Measurements from ENCODE around the gene TPD52L2. TPM values are rescaled to one million over a fixed set of nuclear protein-coding genes. Genes with fewer than 3 reads are reported as not detected.
"Not testable (repeated sequence)": the region's sequence is repeated elsewhere in the genome, so short reads cannot be mapped to it uniquely, and the experiment has no call there.

TPD52L2 gene
- polyA plus RNA-seq, 2 donors: 82.0 to 107 TPM

DNA sequence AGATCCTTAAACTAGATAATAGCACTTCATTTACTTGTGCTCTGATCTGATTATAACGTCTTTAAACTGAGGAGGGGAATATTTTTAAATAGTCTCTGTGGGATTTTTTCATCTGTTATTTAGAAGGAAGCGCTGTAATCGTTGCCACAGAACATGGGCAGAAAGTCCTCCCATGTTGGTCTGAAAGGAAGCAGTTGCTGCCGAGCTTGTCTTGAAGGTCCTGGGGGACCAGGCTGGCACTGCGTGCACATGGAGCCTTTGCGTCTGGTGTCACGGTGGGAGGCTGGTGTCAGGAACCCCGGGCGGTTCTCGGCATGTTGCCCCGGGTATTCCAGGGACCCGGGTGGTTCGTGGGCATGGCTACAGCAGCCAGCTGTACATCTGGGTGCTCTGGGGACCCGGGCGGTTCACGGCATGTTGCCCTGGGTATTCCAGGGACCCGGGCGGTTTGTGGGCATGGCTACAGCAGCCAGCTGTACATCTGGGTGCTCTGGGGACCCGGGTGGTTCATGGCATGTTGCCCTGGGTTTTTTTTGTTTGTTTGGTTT, 11.5 kb downstream of the TPD52L2 start:
- H3K36me3 ChIP-seq (ENCODE audit: control insufficient read depth in 2 of 2, insufficient read depth in 2 of 2, low read length in 1 of 2): peaks cover 7 to 44% of the 10 kb centered on the region in 2 donors
- H3K27ac ChIP-seq (ENCODE audit: low read depth in 2 of 2, low read length in 1 of 2): no peak overlapping the region
- H3K9me3 ChIP-seq (ENCODE audit: control insufficient read depth in 2 of 2, insufficient read depth in 1 of 2, low read depth in 1 of 2, low read length in 1 of 2): no peaks in the 10 kb centered on the region
- WGBS, 2 donors: 92 to 93% methylated on average over 19 of the region's 19 CpGs
- peaks cover 0 to 6% of the 10 kb centered on the region in 2 donors for H3K4me1 ChIP-seq (ENCODE audit: control insufficient read depth in 2 of 2, insufficient read depth in 2 of 2, low read length in 1 of 2)
- no peaks in the 10 kb centered on the region for H3K27me3 ChIP-seq (ENCODE audit: control insufficient read depth in 1 of 2, insufficient read depth in 2 of 2, low read length in 2 of 2)
- H3K4me3 ChIP-seq (ENCODE audit: low read depth in 1 of 2, low read length in 2 of 2): no peak overlapping the region

DNA sequence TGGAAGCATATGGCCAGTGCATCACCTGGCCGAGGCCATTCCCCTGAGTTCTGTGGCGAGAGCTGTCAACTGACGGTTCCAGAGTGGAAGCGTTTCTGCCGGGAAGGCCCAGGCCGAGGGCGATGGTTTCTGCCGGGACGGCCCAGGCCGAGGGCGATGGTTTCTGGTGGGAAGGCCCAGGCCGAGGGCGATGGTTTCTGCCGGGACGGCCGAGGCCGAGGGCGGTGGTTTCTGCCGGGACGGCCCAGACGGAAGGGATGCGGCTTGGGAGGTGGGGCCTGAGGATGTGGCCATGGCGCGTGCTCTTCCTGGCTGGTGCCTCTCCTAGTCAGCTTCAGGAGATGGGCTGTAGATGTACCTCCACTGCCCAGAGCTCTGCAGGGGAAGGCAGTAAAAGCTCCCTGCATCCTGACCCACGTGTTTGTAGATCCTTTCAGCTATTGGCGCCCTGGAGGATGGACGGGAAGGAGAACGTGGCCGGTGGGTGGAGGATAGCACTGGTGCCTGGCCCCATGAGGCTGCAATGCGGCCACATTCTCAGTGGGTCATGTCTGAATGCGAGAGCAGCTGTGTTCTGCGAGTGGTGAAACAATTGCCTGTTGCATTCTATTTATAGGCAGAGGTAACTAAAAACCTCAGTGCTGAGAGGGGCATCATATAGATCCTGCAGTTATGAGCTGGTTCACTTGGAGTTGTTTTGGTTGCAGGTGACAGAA, 12.8 kb downstream of the TPD52L2 start:
- H3K4me1 ChIP-seq (ENCODE audit: control insufficient read depth in 2 of 2, insufficient read depth in 2 of 2, low read length in 1 of 2): peaks cover 0 to 8% of the 10 kb centered on the region in 2 donors
- WGBS, 2 donors: 93 to 94% methylated on average over 32 of the region's 32 CpGs
- H3K9me3 ChIP-seq (ENCODE audit: control insufficient read depth in 2 of 2, insufficient read depth in 1 of 2, low read depth in 1 of 2, low read length in 1 of 2): no peaks in the 10 kb centered on the region
- H3K4me3 ChIP-seq (ENCODE audit: low read depth in 1 of 2, low read length in 2 of 2): no peak overlapping the region
- peaks cover 8 to 52% of the 10 kb centered on the region in 2 donors for H3K36me3 ChIP-seq (ENCODE audit: control insufficient read depth in 2 of 2, insufficient read depth in 2 of 2, low read length in 1 of 2)
- H3K27ac ChIP-seq (ENCODE audit: low read depth in 2 of 2, low read length in 1 of 2): no peak overlapping the region
- no peaks in the 10 kb centered on the region for H3K27me3 ChIP-seq (ENCODE audit: control insufficient read depth in 1 of 2, insufficient read depth in 2 of 2, low read length in 2 of 2)

DNA sequence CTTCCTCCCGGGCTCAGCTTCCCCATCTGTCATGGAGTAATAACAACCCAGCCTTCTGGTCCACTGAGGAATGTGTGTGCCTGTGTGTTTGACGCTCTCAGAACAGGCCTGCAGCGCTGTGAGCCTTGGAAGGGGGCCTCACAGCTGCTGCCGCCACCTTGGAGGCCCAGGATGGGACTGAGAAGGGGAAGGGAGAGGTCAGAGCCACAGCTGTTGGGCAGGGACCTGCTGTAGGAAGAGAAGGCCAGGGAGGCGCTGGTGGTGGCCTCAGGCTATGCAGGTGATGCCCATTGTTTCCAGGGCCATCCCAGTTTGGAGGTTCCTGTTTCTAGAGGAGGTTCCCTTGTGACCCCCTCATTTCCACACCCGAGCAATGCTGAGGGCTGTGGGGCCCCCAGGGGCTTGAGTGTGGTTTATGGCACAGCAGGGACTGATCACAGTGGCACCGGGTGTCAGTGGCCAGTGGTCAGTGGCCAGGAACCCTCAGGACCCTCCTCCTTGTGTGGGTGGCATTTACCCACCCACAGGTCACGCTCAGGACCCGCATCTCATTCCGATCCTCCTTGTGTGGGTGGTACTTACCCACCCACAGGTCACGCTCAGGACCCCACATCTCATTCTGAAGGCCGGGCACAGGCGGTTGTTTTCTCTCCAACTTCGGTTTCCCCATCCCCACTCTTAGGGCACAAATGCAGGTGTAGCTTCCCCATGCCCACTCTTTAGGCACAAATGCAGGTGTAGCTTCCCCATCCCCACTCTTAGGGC, 14.0 kb downstream of the TPD52L2 start:
- peaks cover 0 to 9% of the 10 kb centered on the region in 2 donors for H3K4me1 ChIP-seq (ENCODE audit: control insufficient read depth in 2 of 2, insufficient read depth in 2 of 2, low read length in 1 of 2)
- WGBS, 2 donors: 91% methylated on average over 14 of the region's 14 CpGs

DNA sequence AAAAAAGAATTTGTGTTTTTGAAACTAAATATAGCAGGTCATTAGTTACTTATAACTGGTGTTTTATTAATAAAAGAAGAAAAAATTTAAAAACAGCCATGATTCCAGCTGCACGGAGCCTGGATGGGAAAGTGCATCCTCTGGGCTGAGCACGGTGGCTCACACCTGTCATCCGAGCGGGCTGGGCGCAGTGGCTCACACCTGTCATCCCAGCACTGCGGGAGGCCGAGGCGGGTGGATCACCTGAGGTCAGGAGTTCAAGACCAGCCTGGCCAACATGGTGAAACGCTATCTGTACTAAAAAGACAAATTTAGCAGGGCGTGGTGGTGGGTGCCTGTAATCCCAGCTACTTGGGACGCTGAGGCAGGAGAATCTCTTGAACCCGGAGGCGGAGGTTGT, 15.8 kb downstream of the TPD52L2 start:
- H3K27ac ChIP-seq (ENCODE audit: low read depth in 2 of 2, low read length in 1 of 2); H3K4me3 ChIP-seq (ENCODE audit: low read depth in 1 of 2, low read length in 2 of 2); H3K27me3 ChIP-seq (ENCODE audit: control insufficient read depth in 1 of 2, insufficient read depth in 2 of 2, low read length in 2 of 2); H3K9me3 ChIP-seq (ENCODE audit: control insufficient read depth in 2 of 2, insufficient read depth in 1 of 2, low read depth in 1 of 2, low read length in 1 of 2): not testable (repeated sequence)
- peaks cover 17 to 69% of the 10 kb centered on the region in 2 donors for H3K36me3 ChIP-seq (ENCODE audit: control insufficient read depth in 2 of 2, insufficient read depth in 2 of 2, low read length in 1 of 2)
- peaks cover 0 to 23% of the 10 kb centered on the region in 2 donors for H3K4me1 ChIP-seq (ENCODE audit: control insufficient read depth in 2 of 2, insufficient read depth in 2 of 2, low read length in 1 of 2)
- 89 to 95% methylated on average over 13 of the region's 13 CpGs for WGBS, 2 donors

More for the DNA sequence above, 14.0 kb downstream of the TPD52L2 start:
- H3K9me3 ChIP-seq (ENCODE audit: control insufficient read depth in 2 of 2, insufficient read depth in 1 of 2, low read depth in 1 of 2, low read length in 1 of 2): no peaks in the 10 kb centered on the region
- H3K36me3 ChIP-seq (ENCODE audit: control insufficient read depth in 2 of 2, insufficient read depth in 2 of 2, low read length in 1 of 2): peaks cover 18 to 59% of the 10 kb centered on the region in 2 donors
- no peaks in the 10 kb centered on the region for H3K27me3 ChIP-seq (ENCODE audit: control insufficient read depth in 1 of 2, insufficient read depth in 2 of 2, low read length in 2 of 2)
- H3K4me3 ChIP-seq (ENCODE audit: low read depth in 1 of 2, low read length in 2 of 2): no peak overlapping the region
- H3K27ac ChIP-seq (ENCODE audit: low read depth in 2 of 2, low read length in 1 of 2): no peak overlapping the region

DNA sequence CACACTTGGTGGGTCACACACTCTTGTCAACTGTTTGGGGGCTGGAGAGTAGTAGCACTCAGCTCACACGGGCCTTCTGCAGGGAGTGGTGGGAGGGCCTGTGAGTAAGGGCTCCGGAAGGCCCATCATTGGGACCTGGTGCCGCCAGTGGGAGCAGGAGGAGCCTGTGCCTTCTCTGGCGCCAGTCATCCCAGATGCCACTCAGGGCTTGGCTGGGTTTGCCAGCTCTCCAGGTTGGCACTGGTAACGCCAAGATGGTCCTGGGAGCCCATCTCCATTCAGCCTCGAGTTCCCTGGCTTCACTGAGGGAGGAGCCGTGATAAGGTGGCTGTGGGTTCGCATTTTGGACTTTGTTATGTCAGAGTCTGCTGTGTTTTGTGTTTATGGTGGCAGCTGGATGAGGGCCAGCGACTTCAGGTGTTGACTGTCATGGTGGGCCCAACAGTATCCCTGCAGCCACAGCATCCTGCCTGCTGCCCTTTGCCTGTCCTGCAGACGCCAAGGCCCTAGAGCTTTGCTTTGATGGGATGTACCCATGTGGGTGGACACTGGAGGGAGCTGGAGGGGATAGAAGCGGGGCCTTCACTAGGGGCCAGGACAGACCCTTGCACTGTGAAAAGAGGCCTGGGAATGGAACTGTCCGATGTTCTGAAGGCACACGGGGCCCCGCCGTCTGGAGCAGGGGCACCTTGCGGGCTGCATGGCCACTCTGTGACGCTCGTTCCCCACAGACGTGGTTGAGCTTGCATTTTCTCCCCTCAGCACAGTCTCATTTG, 16.6 kb downstream of the TPD52L2 start:
- Histone ChIP-seq H3K9me3 (ENCODE audit: control insufficient read depth in 2 of 2, insufficient read depth in 1 of 2, low read depth in 1 of 2, low read length in 1 of 2) (no peaks in the 10 kb centered on the region), H3K4me3 (ENCODE audit: low read depth in 1 of 2, low read length in 2 of 2) (no peak overlapping the region), H3K4me1 (ENCODE audit: control insufficient read depth in 2 of 2, insufficient read depth in 2 of 2, low read length in 1 of 2) (peaks cover 0 to 24% of the 10 kb centered on the region in 2 donors), H3K27ac (ENCODE audit: low read depth in 2 of 2, low read length in 1 of 2) (no peak overlapping the region), H3K27me3 (ENCODE audit: control insufficient read depth in 1 of 2, insufficient read depth in 2 of 2, low read length in 2 of 2) (no peaks in the 10 kb centered on the region), H3K36me3 (ENCODE audit: control insufficient read depth in 2 of 2, insufficient read depth in 2 of 2, low read length in 1 of 2) (peaks cover 18 to 70% of the 10 kb centered on the region in 2 donors)
- 82 to 88% methylated on average over 19 of the region's 19 CpGs for WGBS, 2 donors

DNA sequence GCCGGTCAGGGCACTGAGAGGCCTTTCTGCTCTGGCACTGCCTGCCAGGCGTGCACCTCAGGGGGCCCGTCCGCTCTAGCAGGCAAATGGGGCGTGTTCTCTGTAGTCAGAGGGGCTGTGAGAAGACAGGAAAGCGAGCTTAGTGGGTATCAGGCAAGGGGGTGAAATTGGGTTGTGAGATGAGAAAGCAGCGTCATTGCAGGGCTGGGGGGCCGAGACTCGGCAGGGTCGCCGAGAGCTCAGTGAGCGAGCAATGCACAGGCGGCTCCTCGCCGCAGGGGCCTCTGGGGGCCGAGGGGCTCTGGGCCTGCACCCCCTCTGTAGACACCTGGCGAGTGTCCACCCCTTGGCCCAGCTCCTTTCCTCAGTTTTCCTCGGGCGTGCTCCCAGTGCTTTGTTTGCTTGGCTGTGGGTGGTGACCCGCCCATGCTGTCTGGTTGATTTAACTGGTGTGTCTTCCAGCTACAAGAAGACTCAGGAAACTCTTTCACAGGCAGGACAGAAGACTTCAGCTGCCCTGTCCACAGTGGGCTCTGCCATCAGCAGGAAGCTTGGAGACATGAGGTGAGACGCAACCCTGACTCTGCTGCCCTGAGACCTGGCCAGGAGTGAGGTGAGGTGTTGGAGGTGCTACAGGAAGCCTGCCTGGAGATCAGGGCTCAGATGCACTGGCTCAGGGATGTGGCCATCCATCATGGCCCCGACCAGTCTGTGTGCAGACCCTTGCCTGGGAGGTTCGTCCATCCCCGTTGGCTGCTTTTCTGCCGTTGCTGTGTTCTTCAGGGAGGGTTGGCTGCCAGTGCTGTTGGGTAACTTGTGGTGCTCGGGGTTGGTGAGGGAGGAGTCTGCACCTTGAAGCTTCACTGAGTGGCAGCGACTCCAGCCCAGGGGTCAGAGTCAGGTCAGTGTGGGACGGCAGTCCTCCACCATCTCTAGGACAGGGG, 17.5 kb downstream of the TPD52L2 start:
- Histone ChIP-seq H3K27ac (ENCODE audit: low read depth in 2 of 2, low read length in 1 of 2) (no peak overlapping the region), H3K9me3 (ENCODE audit: control insufficient read depth in 2 of 2, insufficient read depth in 1 of 2, low read depth in 1 of 2, low read length in 1 of 2) (no peaks in the 10 kb centered on the region), H3K4me1 (ENCODE audit: control insufficient read depth in 2 of 2, insufficient read depth in 2 of 2, low read length in 1 of 2) (peaks cover 0 to 24% of the 10 kb centered on the region in 2 donors), H3K36me3 (ENCODE audit: control insufficient read depth in 2 of 2, insufficient read depth in 2 of 2, low read length in 1 of 2) (peaks cover 18 to 72% of the 10 kb centered on the region in 2 donors), H3K4me3 (ENCODE audit: low read depth in 1 of 2, low read length in 2 of 2) (no peak overlapping the region), H3K27me3 (ENCODE audit: control insufficient read depth in 1 of 2, insufficient read depth in 2 of 2, low read length in 2 of 2) (no peaks in the 10 kb centered on the region)
- WGBS, 2 donors: 84 to 86% methylated on average over 28 of the region's 28 CpGs

DNA sequence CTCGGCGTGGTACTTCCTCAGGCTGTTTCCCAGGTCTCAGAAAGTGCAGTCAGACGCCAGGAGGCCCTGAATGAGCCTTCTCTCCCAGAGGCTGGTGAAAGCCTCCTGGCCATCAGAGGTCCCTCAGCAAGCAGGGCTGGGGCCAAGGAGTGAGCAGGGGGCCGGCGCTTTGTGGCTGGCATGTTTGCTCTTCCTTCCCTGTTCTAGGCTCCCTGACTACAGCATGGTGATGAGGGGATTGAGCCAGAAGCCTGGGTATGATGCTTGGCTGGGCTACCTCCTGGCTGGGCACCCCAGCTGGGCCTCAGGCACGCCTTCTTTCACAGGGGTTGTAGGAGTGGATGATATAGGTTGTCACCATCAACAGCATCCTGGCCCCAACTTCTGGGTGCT, 18.1 kb downstream of the TPD52L2 start:
- H3K4me3 ChIP-seq (ENCODE audit: low read depth in 1 of 2, low read length in 2 of 2): no peak overlapping the region
- H3K4me1 ChIP-seq (ENCODE audit: control insufficient read depth in 2 of 2, insufficient read depth in 2 of 2, low read length in 1 of 2): peaks cover 0 to 21% of the 10 kb centered on the region in 2 donors
- H3K9me3 ChIP-seq (ENCODE audit: control insufficient read depth in 2 of 2, insufficient read depth in 1 of 2, low read depth in 1 of 2, low read length in 1 of 2): no peaks in the 10 kb centered on the region
- WGBS, 2 donors: 88 to 93% methylated on average over 6 of the region's 6 CpGs
- no peaks in the 10 kb centered on the region for H3K27me3 ChIP-seq (ENCODE audit: control insufficient read depth in 1 of 2, insufficient read depth in 2 of 2, low read length in 2 of 2)
- H3K27ac ChIP-seq (ENCODE audit: low read depth in 2 of 2, low read length in 1 of 2): no peak overlapping the region
- H3K36me3 ChIP-seq (ENCODE audit: control insufficient read depth in 2 of 2, insufficient read depth in 2 of 2, low read length in 1 of 2): peaks cover 18 to 72% of the 10 kb centered on the region in 2 donors

DNA sequence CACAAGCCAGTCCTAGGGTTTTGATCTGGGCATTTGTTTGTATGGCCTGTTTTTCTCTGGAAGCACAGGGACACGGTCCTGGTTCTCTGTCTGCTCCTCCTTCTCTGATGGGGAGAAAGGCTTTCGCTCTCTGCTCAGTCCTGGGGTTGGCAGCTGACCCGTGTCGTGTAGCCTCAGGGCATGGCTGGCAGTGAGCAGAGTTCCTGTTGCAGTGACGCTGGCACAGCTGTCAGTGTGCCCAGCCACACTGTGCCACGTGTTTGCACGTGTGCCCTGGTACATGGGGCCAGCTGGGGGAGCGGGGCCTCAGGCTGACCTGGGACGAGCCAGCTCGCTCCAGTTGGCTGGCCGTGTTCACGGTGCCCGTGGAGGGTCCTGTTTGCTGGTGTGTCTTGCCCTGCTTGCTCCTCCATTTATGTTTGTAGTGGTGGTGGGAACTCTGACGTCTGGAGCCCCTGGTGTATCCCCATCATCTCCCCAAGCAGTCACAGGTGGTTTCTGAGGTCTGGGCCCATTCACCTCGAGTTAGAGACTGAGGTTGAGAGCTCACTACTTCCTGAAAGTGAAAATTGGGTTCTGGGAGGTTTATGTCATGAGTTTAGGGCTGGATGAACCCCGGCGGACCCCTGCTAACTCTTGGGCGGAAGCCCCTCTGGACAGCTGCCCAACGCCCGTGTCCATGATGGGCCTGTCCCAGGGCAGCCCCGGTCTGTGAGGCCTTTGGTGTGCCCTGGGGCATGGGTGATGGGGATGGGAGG, 19.6 kb downstream of the TPD52L2 start:
- Histone ChIP-seq H3K4me1 (ENCODE audit: control insufficient read depth in 2 of 2, insufficient read depth in 2 of 2, low read length in 1 of 2) (peaks cover 0 to 25% of the 10 kb centered on the region in 2 donors), H3K9me3 (ENCODE audit: control insufficient read depth in 2 of 2, insufficient read depth in 1 of 2, low read depth in 1 of 2, low read length in 1 of 2) (no peaks in the 10 kb centered on the region), H3K4me3 (ENCODE audit: low read depth in 1 of 2, low read length in 2 of 2) (no peak overlapping the region), H3K27me3 (ENCODE audit: control insufficient read depth in 1 of 2, insufficient read depth in 2 of 2, low read length in 2 of 2) (no peaks in the 10 kb centered on the region), H3K27ac (ENCODE audit: low read depth in 2 of 2, low read length in 1 of 2) (no peak overlapping the region), H3K36me3 (ENCODE audit: control insufficient read depth in 2 of 2, insufficient read depth in 2 of 2, low read length in 1 of 2) (peaks cover 15 to 59% of the 10 kb centered on the region in 2 donors)
- 67 to 74% methylated on average over 21 of the region's 21 CpGs for WGBS, 2 donors
